ENCODE measurements around the gene ACOT13.

DNA sequence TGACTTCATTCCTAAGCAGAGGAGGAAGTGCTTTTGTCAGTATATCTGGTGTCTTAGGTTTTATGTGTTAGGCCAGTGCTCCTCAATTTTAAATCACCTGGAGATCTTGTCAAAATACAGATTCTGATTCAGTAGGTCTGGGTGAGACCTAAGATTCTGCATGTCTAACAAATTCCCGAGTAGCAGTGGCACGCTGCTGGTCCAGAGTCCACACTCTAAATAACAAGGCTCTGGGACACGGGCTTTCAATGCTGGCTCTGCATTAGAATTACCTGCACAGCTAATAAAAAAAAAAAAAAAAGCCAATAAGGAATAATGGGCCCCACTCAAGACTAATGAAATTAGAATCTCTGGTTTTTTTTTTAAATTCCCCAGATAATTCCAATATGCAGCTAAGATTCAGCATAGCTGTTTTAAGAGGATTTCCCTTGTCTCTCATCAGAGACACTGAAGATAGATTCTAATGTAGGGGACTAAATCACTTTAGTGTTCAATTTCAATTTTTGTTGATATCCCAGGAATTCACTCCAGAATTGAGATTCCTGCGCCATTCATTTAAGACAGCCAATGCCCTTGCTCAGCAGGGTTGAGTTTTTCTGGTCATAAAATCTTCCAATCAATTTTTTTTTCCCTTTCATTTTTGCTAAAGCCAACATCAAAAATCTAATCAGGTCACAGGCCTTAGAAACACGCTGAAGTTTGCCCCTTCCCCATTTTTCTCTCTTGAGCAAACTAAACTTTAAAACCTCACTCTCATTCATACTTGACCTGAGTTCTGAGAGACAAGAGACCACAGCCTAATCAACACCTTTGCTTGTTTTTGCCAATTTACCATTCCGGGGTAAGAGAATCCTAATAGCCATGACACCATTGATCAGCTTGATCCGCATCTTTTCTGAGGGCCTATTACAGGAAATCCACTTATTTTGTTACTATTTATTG lies 2.6 kb upstream of the ACOT13 start:
- TF ChIP-seq, protein P1, sequence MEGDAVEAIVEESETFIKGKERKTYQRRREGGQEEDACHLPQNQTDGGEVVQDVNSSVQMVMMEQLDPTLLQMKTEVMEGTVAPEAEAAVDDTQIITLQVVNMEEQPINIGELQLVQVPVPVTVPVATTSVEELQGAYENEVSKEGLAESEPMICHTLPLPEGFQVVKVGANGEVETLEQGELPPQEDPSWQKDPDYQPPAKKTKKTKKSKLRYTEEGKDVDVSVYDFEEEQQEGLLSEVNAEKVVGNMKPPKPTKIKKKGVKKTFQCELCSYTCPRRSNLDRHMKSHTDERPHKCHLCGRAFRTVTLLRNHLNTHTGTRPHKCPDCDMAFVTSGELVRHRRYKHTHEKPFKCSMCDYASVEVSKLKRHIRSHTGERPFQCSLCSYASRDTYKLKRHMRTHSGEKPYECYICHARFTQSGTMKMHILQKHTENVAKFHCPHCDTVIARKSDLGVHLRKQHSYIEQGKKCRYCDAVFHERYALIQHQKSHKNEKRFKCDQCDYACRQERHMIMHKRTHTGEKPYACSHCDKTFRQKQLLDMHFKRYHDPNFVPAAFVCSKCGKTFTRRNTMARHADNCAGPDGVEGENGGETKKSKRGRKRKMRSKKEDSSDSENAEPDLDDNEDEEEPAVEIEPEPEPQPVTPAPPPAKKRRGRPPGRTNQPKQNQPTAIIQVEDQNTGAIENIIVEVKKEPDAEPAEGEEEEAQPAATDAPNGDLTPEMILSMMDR (IDR thresholded peaks at IDR 0.05), result no peak
- TF ChIP-seq POLR2A (IDR thresholded peaks at IDR 0.05) (no peak), POLR2AphosphoS5 (IDR thresholded peaks at IDR 0.05) (no peak)
